SK-MEL-5 (cell line): ENCODE measurements around the gene C1orf232. TPM values are rescaled to one million over a fixed set of nuclear protein-coding genes. Genes with fewer than 3 reads are reported as not detected.
A peak's percentile ranks its signal among the peaks of the same experiment; 100 is the strongest.

ENCODE experiments used
- DNase-seq: peaks from one replicate; pipeline ENCODE4 v3.0.0-alpha.2; 2016; ENCODE audit warnings: low read depth, low spot score
- in situ Hi-C: cut with HindIII; loops from 2 replicates; pipeline ENCODE4 v1.10.0; 2016; ENCODE audit warnings: low sequenced_read_pairs, high pct_unique_total_duplicates, low pct_unique_long_range_greater_than_20kb
- total RNA-seq: library from RNA; depleted of rRNA; stranded (reverse); fragments of >200 nt; shearing (Covaris generic); gene quantifications from 2 replicates; pipeline ENCODE4 v1.2.3, GENCODE V29; 2014

Gene C1orf232
- total RNA-seq, 1 experiment from 2014 or later: not detected

DNA sequence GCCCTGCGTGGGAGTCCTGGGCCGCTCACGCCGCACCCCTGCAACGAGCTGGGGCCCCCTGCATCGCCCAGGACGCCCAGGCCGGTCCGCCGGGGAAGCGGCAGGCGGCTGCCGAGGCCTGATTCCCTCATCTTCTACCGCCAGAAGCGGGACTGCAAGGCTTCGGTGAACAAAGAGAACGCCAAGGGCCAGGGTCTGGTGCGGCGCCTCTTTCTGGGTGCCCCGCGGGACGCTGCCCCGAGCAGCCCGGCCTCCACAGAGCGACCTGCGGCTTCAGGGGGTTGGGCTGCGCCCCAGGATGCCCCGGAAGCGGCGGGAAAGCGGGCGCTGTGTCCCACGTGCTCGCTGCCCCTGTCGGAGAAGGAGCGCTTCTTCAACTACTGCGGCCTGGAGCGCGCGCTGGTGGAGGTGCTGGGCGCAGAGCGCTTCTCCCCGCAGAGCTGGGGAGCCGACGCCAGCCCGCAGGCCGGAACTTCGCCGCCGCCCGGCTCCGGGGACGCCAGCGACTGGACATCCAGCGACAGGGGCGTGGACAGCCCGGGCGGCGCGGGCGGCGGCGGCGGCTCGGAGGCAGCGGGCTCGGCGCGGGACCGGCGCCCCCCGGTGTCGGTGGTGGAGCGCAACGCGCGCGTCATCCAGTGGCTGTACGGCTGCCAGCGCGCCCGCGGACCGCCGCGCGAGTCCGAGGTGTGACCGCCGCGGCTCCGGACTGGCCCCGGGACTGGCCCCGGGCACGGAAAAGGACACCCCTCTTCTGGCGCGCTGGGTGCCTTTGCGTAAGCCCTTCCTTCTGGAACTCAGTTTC lies 7.1 kb downstream of the C1orf232 start:
- DNase-seq: no peak
- in situ Hi-C loops: no loop called here

DNA sequence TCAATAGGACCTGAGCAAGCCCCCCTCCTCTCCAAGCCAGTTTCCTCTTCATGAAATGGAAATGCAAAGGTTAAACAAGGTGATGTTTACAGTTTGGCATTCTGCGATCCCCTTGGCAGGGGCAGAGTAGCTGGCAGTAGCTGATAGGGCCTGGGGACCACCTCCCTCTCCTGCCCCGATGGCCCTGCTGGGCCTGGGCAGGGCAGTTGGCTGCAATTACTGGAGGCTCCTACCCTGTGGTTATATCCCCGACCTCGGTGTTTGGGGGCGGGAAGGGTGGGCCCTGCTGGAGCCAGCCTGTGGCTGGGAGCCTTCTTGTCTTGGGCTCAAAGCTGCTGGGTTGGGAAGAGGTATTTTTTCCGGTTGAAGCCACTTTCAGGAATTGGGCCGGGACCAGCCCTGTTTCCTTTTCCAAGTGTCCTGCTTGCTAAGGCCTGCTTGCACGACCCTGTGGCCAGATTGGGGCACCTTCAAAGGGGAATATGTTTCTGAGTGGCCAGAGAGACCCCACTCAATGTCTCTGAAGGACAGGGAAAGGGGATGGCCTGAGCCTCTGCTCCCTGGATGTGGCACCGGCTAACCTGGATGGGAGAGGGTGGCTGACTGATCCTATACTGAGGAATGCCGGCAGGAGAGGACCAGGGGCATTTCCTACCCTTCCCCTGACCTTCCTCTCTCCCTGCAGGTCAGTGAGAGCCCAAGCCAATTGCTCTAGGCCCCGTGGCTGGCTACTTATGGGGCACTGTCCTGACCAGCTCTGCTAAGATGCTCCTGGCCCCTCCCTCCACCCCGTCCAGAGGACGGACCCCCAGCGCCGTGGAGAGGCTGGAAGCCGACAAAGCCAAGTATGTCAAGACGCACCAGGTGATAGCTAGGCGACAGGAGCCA lies 8.0 kb downstream of the C1orf232 start:
- in situ Hi-C loops: no loop called here
- DNase-seq: no peak

DNA sequence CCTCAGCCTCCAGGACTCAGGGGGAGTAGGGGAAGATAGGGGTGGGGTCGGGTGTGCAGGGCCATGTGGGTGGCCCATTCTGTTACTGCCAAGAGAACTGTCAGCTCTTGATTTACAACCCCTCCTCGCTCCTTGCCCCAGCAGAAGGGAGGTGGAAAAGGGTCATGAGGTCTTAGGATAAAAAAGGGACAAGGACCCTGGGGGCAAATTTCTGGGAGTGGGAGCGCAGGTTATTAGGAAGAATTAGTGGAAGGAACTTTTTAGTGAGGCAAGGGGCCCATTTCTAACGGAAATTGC lies 9.1 kb downstream of the C1orf232 start:
- no peak for DNase-seq
- in situ Hi-C loops: no loop called here

DNA sequence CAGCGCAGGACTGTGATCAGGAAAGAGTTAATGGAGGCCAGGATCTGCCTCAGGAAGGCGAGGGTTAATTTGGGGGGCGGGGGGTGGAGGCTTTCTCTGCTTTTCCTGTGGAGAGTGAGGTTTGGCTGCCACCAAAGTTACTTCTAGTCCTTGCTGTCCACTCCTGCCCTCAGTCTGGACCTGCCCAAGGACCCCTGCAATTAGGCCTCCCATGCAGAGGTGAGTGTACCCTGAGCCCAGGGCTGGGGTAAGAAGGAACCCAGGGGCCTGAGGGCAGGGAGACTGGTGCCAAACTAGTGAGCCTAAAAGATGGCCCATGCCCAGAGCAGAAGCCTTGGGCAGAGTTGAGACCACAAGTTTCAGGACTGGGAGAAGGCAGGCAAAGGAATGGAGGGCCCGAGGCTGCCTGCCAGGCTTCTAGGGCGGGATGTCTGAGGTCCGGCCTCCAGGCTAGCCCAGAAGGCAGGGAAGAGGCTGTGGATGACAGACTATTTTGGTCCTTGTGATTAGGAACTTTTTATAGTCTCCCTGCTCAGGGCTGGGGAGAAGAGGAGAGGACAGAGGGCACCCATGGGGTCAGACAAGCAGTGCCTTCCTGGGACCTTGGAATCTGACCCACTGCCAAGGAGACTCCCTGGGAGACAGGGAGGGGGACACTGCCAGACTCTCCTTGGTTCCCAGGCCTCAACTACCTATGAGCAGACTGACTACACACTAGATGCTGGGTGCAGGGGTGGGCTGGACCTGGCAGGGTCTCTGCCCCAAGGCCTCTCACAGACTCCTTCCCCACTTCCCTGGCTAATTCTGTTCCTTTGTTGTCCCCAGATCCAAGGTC lies 9.6 kb downstream of the C1orf232 start, which contains the start of gene FAM110D:
TSS of gene FAM110D (plus strand) at position 172 of the 835 bp plus-strand sequence. CDS start 2,213 bp downstream, outside the sequence.
- in situ Hi-C loops: no loop called here
- DNase-seq: no peak

DNA sequence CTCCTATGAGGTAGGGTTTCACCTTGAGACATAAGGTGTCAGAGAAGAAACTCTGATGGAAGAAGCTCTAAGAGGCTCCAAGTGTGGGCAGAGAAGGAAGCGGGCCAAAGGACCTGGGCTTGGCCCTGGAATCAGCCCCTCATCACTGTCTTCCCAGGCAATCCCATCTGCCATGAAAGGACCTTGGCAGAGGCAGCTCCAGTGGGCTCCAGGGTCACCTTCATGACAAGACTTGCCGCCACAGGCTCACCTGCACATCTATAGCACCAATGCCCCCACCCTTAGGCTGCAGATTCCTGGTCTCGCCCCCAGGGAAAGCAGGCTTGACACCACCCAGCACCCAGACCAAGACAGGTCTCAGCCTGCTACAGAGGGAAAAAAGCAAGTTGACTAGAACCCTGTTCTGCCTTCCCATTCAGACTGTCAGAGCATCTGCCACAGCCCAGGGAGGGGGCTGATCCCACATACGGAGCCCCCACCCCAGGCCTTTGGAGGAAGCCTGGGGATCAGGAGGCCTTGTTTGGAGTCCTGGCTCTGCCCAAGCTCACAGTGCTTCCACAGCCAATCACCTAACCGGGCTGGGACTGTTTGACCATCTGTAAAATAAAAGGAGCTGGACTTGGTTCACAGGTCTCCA lies 10.4 kb downstream of the C1orf232 start:
- DNase-seq: no peak

DNA sequence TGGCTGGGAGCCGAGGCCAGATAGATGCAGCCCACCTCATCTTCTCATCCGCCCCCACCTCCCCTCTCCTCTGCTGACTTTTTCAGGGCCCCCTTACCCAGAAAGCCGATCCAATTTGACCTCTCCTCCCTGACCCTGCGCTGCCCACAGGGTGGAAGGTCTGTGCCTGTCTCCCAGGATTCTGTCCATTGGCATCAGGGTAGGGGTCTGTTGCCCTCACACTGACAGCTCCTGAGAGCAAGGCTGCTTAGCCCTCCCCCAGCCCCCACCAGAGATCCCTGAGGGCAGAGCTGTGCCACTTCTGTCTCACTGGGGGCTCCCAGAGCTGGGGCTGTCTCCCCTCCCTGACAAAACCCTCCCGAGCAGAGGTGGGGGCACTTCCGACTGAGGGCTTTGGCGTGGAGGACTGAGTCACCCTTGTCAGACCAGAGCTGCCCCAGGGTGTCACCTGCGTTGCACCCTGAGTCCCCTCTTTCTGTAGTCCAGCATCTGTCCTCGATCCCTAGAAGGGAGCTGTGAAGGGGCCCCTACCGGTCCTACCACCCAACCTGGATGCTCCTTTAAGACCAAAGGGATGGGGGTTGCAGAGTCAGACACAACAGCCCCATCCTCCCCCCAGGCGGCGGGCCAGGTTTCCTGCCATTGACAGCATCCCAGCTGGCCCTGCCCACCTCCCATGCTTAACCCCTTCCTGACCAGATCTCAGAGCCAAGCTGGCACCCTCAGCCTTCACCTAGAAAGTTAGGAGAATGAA lies 12.3 kb downstream of the C1orf232 start:
- DNase-seq: no peak
- in situ Hi-C loops: no loop called here

More for the DNA sequence above, 10.4 kb downstream of the C1orf232 start:
- in situ Hi-C loops: no loop called here

DNA sequence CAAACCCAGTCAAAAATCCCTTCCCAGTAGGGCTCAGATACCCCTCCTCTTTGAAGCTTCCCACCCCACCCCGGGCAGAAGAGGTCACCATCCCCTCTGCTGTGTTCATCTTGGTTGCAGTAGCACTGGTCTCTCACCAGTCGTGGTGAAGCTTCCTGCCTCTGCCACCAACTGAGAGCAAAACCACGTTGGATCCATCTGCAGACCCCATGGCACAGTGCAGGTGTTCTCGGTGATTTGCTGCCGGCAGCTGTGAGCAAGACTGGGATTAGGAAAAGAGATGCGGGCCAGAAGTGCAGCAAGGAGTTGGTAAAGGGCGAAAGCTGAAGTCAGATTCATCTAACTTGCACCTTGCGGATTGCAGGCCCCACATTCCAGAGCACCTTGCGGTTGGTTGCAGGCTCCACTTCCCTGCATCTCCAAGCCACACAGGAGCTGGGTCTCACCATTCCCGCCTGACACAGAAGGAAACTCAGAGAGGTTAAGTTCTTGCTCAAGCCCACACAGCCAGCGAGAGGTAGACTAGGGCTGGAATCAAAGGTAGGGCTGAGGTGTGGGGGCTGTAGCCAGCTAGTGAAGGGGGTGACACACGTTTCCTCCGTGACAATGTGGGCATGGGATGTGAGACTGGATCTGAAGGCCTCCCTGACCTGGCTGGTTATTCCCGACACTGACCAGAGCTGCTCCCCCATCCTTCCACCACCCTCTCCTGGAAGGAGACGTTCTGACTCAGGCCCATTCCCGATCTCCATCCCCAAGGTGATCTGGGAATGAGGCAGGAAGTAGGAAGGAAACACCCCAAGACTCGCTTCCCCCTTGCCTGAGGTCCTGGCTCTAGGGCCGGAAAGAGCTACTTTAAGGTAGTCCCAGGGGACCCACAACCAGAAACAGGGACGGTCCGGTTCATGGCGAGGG lies 13.1 kb downstream of the C1orf232 start:
- in situ Hi-C loops: no loop called here
- DNase-seq: no peak

DNA sequence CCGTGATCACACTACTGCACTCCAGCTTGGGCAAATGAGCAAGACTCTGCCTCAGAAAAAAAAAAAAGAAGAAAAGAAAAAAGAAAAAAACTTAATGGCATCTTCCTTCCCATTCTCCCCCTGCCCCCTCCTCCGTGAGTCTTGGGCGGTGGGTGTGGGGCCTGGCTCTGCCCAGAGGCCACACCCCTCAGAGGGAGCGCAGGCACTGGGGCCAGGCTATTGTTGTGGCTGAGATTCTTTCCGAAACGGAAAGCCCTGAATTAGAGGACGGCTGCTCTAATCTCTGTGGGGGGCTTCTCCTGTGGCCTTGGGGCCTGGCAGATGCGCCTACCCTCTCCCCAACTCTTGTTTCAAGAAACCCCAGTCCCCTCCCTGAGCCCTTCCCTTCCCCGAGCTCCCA lies 14.0 kb downstream of the C1orf232 start:
- in situ Hi-C loops: no loop called here
- DNase-seq: no peak

DNA sequence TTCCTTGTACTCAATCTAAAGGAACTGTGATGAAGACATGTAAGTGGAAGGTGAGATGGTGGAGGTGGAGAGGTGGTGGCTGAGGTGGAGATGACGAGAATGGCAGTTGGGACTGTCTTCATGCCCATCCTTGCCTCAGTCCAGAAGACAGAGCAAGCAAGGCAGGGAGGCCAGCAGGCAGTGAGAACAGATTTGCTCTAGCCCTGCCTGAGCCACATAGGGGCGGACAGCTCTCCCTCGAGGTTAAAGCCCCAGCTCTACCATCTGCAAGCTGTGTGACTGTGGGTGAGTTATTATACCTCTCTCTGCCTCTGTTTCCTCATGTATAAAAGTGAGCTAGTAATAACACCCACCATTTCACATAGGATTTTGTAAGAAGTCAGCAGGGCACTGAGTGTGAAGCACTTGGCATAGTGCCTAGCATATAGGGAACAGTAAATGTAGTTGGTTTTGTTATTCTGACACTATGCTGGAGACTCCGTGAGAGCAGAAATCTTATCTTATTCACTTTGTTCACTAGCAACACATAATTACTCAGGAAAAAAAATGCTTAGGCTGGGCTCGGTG lies 14.7 kb downstream of the C1orf232 start:
- in situ Hi-C loops: no loop called here
- DNase-seq: no peak

DNA sequence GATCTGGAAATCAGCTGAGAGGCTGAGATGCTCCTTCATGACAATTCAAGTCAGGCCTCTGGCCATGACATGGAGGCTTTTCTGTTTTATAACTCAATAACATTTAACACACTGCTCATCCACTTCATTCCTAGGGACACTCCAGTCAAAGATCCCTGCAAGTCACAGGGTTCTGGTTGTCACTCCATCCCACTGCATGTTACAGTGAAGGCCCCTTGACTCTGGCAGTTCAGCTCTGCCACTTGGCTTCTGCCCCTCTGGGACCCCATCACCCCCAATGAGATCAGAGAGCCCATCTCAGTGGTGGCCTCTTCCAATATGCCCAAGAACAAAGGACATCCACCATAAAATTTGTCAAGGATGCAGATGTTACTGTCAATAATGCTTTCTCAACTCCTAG lies 19.9 kb downstream of the C1orf232 start:
- in situ Hi-C loops: no loop called here
- DNase-seq: no peak

DNA sequence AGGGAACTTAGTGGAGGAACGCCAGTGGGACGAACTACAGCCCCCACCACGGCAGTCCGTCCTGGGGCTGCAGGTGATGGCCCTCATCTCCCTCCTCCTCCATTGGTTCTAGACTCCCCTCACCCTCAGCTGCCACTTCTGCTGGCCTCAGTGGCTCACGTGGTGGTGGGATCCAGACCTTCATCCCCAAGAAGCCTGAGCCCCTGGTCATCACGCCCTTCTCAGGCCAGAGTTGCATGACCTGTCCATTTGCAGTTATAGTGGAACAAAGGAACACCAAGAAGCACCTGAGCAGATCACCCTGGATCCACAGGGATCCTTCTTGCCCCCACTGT lies 22.8 kb downstream of the C1orf232 start:
- in situ Hi-C loops: no loop called here
- no peak for DNase-seq

DNA sequence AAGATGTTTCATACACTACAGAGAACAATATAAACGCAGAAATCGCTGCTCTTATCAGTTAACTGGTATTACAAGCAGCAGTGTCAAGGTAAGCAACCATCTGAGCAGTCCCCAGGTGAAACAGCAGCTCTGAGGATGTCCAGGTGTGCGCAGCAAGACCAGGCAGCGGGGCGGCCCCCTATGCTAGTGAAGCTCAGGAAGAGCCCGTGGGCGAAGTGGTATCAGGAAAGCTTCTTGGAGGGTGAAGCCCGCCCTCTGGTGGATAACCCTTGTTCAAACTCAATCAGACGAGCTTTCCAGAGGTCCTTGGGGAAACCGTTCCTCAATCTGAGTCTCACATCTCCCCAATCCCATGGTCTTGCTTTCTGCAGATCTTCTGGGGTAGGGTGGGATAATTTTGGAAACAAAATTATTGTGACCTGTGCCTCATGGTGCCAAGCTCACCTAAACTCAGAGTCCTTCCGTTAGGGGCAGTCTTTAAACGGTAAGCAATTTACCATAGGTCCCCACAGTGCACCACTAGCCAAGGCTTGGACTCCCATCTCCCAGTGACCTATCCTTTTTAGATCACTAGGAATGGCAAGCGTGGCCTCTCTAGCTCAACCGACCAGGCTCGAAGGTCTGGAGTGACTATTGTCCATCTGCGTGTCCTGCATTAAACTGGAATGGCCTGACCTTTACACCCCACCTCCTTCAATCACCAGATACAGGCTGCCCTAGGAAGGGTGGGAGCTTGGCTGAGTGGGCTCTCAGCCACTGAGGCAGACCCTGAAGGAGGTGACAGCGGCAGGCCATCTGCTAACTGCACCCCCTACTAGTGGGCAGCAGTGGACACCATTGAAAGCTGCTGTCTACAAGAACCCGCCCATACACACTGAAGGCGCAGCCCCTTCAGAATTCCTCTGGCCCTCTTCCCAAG lies 23.5 kb downstream of the C1orf232 start:
- in situ Hi-C loops: no loop called here

DNA sequence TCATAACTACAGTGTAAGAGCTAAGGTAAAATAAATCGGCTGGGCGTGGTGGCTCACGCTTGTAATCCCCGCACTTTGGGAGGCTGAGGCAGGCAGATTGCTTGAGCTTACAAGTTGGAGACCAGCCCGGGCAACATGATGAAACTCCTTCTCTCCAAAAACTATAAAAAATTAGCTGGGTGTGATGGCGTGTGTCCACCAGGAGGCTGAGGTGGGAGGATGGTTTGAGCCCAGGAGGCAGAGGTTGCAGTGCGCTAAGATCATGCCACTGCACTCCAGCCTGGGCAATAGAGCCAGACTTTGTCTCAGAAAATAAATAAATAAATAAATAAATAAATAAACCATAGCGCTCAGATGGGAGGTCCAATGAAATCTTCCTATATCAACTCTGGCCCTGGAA lies 26.6 kb downstream of the C1orf232 start:
- in situ Hi-C loops: no loop called here
- no peak for DNase-seq

More for the DNA sequence above, 23.5 kb downstream of the C1orf232 start:
- DNase-seq: peak; percentile 88

DNA sequence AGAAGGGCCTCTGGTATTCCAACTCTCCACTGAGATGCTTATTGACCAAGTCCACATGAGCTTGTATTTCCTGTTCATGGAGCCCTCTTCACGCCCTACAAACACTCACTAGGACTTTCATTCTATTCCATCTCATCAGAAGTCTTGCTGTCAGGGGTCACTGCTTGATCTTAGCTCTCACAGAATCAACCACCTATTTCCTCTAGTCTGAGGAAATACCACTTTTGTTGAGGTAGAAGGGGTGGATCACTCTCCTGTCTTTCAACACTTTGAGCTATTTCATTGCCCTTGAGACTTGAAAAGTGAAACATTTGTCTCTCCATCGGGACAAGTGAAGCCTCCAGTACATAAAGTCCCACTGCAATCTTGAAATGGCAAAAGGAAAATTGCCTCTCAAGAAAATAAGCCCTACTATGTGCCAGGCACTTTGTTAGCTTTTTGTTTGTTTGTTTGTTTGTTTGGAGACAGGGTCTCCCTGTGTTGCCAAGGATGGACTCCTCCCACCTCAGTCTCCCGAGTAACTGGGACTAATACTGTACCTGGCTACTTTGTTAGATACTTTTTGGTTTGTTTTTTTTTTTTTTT lies 29.7 kb downstream of the C1orf232 start:
- no peak for DNase-seq
- in situ Hi-C loops: no loop called here

DNA sequence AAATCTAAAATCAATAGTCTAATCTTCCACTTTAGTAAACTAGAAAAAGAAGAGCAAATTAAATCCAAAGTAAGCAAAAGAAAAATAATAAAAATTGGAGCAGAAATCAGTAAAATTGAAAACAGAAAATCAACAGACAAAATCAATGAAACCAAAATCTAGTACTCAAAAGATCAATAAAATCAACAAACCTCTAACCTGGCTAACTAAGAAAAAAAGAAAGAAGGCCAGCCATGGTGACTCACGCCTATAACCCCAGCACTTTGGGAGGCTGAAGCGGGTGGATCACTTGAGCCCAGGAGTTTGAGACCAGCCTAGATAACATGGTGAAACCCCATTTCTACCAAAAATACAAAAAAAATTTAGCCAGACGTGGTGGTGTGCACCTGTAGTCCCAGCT lies 34.3 kb downstream of the C1orf232 start:
- in situ Hi-C loops: no loop called here
- no peak for DNase-seq
